ENCODE results near the gene NCOA5.
A peak's percentile ranks its signal among the peaks of the same experiment; 100 is the strongest.

The NCOA5 gene

DNA sequence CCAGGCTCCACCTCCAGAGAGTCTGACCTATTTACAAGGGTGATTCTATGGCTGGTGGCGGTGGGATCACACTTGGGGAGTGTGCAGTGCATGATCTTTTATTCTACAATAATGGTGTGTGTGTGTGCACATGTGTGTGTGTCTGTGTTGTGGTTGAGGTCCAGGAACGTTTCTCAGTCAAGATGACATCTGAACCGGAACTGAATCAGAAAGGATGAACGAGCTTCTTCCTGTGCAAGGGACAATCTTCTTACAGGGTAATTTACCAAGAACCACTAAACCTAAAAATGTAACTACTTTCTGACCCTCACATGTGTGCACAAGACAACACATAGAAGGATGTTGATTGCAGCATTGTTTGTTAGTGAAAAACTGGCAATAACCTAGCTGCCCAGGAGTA, 72.5 kb downstream of the NCOA5 start:
- DNase-seq (ENCODE audit: low spot score) = no peak

DNA sequence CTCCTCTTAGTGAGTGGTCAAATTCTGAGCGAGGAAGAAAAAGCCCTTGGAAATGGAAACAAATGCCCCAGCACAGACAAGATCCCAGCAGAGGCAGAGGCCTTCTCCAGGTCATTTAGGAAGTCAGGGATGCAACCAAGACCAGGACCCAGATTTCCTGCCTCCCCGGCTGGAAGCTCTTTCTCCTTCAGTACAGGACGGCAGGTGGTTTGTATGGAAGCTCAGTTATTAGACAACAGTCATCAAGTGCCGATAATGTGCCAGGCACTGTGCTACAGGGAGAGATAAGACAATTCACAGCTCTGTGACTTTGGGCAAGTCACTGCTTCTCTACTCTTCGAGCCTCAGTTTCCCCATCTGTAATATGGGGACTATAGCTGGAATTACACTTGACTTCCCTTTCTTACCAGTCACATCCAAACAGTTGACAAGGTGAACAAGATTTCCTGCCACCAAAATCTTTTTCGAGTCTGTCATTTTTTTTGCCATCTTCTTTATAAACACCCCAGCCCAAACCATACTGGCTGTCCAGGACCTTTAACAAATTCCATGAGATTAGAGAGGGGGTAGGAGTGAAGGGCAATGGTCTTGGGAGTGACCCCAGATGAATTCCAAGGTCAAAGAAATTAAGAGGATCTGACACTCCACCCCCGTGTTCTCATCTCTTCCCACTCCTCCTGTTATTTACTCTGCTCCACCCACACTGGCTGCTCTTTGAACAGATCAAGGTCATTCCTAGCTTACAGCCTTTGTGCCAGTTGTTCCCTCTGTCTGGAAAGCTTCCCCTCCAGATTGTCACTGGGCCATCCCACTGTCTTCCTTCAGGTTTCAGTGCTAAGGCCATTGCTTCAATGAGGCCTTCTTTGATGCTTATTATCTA, 75.0 kb downstream of the NCOA5 start:
- DNase-seq (ENCODE audit: low spot score) = no peak

DNA sequence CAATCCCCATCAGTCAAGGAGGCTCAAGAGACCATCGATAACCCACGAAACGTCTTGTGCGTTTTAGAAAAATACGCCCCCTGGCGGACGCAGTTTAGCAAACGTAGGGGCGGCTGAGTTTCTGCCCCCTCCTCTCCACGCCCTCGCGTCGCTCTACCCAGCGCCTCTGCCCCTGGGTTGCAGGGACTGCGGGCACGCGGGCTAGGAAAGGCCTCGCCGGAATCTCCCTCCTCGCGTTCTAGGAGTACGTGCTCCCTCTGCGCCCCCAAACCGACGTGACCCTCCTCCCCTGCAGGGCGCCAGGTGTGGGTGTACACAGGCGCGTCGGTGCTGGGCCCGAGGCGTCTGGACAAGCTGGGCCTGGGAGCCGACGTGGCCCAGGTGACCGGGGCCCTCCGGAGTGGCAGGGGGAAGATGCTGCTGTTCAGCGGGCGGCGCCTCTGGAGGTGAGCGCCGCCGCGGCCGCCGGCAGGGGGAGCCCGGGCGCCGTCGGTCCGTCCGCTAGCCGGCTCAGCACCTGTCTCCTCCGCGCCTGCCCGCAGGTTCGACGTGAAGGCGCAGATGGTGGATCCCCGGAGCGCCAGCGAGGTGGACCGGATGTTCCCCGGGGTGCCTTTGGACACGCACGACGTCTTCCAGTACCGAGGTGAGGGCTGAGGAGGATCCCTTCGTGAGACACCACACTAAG, 75.8 kb downstream of the NCOA5 start:
- peak; percentile 52 for DNase-seq (ENCODE audit: low spot score)

DNA sequence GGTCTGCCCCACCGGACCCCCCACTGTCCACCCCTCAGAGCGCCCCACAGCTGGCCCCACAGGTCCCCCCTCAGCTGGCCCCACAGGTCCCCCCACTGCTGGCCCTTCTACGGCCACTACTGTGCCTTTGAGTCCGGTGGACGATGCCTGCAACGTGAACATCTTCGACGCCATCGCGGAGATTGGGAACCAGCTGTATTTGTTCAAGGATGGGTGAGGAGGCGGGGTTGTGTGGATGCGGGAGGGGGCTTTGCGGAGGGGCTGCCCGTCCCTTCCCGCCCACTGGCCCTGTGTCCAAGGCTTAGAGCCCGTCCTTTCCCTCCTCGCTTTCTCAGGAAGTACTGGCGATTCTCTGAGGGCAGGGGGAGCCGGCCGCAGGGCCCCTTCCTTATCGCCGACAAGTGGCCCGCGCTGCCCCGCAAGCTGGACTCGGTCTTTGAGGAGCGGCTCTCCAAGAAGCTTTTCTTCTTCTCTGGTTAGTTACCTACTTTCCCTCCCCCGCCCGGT, 76.4 kb downstream of the NCOA5 start:
- no peak for DNase-seq (ENCODE audit: low spot score)

DNA sequence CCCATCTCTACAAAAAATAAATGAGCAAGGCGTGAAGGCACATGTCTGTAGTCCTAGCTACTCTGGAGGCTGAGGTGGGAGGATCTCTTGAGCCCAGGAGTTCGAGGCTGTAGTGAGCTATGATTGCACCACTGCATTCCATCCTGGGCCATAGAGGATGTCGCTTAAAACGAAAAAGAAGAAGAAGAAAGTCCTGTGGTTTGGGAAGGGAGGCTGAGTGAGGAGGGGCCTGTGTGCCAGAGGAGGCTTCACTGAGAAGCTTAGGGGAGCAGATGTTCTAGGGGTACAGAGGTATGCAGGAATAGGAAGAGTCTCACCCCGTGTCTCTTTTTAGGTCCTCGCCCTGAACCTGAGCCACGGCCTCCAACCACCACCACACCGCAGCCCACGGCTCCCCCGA, 76.8 kb downstream of the NCOA5 start:
- DNase-seq (ENCODE audit: low spot score) = no peak

DNA sequence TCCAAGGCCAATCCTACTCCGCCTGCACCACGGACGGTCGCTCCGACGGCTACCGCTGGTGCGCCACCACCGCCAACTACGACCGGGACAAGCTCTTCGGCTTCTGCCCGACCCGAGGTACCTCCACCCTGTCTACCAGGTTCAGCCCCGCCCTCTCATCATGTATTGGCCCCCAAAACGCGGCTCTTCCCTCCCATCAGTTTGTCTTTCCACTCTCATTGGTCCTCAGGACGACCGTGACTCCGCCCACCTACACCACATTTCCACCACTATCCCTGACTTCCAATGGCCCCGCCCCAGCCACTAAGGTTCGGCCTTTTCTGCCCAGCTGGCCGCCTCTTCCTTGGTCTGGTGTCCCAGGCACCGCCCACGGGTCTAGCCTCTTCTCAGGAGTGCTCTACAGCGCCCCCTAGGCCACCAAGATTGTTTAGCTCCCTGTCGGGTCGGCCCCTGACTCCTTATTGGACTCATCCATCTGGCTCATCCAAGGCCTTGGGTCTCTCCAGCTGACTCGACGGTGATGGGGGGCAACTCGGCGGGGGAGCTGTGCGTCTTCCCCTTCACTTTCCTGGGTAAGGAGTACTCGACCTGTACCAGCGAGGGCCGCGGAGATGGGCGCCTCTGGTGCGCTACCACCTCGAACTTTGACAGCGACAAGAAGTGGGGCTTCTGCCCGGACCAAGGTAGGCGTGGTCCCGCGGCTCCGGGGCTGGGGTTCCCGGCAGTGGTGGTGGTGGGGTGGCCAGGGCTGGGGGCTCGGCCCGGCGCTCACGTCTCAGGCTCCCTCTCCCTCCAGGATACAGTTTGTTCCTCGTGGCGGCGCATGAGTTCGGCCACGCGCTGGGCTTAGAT, 77.9 kb downstream of the NCOA5 start:
- peak; percentile 34 for DNase-seq (ENCODE audit: low spot score)
